Measurements from ENCODE around the gene CC2D2A. TPM values are rescaled to one million over a fixed set of nuclear protein-coding genes. Genes with fewer than 3 reads are reported as not detected.

Gene CC2D2A
- total and polyA plus RNA-seq, 9 of the 15 experiments (the other 6 are each of a cell fraction or from before 2014, with no cell fraction given), result 0.36 to 2.5 (median 1.6) TPM

DNA sequence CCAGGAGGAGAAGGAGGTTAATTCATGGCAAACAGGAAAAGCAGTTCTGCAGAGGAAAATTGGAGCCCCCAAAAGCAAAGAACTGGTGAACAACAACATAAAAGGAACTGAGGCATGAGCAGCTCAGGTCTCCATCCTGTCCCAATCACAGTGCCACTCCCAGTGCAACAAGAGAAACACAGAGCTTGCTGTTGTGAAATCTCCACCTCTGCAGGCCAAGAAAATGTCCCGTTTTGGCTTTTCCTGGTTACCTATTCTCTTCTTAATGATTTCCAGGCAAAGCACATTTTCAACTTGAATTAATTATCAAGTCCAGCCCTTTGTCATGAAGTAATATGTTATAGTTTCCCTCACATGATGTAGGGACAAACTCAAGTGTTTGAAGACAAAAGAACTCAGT lies 41.1 kb upstream of the CC2D2A start:
- no peak for FAIRE-seq
- no peaks in the 10 kb centered on the region for H4K20me1 ChIP-seq (replicated peaks; ENCODE audit: control insufficient read depth, insufficient read depth, low read length)
- no TSS peak for BruUV-seq (replicated peaks)
- no peak overlapping the region for H2AFZ ChIP-seq (ENCODE audit: low read depth, low read length)
- 6% methylated on average over 1 of the region's 1 CpG for WGBS (ENCODE audit: insufficient coverage, low coverage, missing lambda C conversion rate)
- no peaks in the 10 kb centered on the region for H3K4me1 ChIP-seq (replicated peaks in 1 of 2; ENCODE audit: control insufficient read depth in 2 of 2, insufficient read depth in 2 of 2, low read length in 2 of 2)
- no peaks in the 10 kb centered on the region for H3K36me3 ChIP-seq (ENCODE audit: control insufficient read depth, insufficient read depth, low read length)
- no peak overlapping the region for H3K4me2 ChIP-seq (ENCODE audit: insufficient read depth, low read length)
- H3K9ac ChIP-seq (ENCODE audit: insufficient read depth in 1 of 2, low read depth in 2 of 2, low read length in 2 of 2), result no peak overlapping the region
- DNase-seq (ENCODE audit: extremely low read depth in 1 of 4, low spot score in 3 of 4), result no peak
- H3K4me3 ChIP-seq, result no peak overlapping the region
- CTCF ChIA-PET (ENCODE audit: low intra/inter-chr PET ratio), result no interaction called here
- H3K27ac ChIP-seq (ENCODE audit: extremely low read depth, low read depth, low read length), result no peak overlapping the region
- H3K9me3 ChIP-seq (replicated peaks; ENCODE audit: control insufficient read depth, insufficient read depth, low read depth, low read length), result no peaks in the 10 kb centered on the region
- H3K27me3 ChIP-seq (ENCODE audit: control insufficient read depth in 2 of 2, insufficient read depth in 2 of 2, low read length in 2 of 2), result no peaks in the 10 kb centered on the region
- in situ Hi-C loops (cut with MboI), result no loop called here
- no peaks in the 10 kb centered on the region for H3K9me1 ChIP-seq (ENCODE audit: control insufficient read depth, insufficient read depth, low read length)
- no peaks in the 10 kb centered on the region for H3K79me2 ChIP-seq (ENCODE audit: control insufficient read depth, insufficient read depth, low read length)
- POLR2A ChIA-PET, result no interaction called here
- TF ChIP-seq GABPB1 (CRISPR knock-in tag; IDR thresholded peaks at IDR 0.05) (no peak), PCBP1 (IDR thresholded peaks at IDR 0.05; ENCODE audit: low read depth, low read length, poor library complexity, severe bottlenecking) (no peak), MTF1 (CRISPR knock-in tag; IDR thresholded peaks at IDR 0.05; ENCODE audit: borderline replicate concordance) (no peak), ZNF57 (CRISPR knock-in tag; IDR thresholded peaks at IDR 0.05) (no peak), GATAD2A (IDR thresholded peaks at IDR 0.05) (no peak), ZNF232 (CRISPR knock-in tag; IDR thresholded peaks at IDR 0.05) (no peak)
- TF ChIP-seq, protein P1, sequence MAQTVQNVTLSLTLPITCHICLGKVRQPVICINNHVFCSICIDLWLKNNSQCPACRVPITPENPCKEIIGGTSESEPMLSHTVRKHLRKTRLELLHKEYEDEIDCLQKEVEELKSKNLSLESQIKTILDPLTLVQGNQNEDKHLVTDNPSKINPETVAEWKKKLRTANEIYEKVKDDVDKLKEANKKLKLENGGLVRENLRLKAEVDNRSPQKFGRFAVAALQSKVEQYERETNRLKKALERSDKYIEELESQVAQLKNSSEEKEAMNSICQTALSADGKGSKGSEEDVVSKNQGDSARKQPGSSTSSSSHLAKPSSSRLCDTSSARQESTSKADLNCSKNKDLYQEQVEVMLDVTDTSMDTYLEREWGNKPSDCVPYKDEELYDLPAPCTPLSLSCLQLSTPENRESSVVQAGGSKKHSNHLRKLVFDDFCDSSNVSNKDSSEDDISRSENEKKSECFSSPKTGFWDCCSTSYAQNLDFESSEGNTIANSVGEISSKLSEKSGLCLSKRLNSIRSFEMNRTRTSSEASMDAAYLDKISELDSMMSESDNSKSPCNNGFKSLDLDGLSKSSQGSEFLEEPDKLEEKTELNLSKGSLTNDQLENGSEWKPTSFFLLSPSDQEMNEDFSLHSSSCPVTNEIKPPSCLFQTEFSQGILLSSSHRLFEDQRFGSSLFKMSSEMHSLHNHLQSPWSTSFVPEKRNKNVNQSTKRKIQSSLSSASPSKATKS (CRISPR knock-in tag; IDR thresholded peaks at IDR 0.05), result no peak
- intact Hi-C loops (cut with micrococcal nuclease), result no loop called here
- ATAC-seq, result no peak

Measured in K562 (cell line).